GM19351 (cell line): ENCODE results near the gene NPLOC4.

Experiments
- ATAC-seq: cut with Tn5 transposase; IDR thresholded peaks from one replicate; pipeline ENCODE4 v1.9.1; 2021; ENCODE audit warnings: mild to moderate bottlenecking, moderate library complexity; ENCODE audit not compliant: unreplicated experiment

The NPLOC4 gene

GRCh38 chr17:81568416-81568815 is 68.5 kb downstream of the NPLOC4 start:
- no peak for ATAC-seq

- no peak for ATAC-seq
Measured at GRCh38 chr17:81567191-81567590, 69.7 kb downstream of the NPLOC4 start.

GRCh38 chr17:81566461-81567126 is 70.3 kb downstream of the NPLOC4 start:
- no peak for ATAC-seq

GRCh38 chr17:81565231-81565630 is 71.7 kb downstream of the NPLOC4 start:
- ATAC-seq = no peak

- no peak for ATAC-seq
Measured at GRCh38 chr17:81564778-81565177, 72.1 kb downstream of the NPLOC4 start.

DNA sequence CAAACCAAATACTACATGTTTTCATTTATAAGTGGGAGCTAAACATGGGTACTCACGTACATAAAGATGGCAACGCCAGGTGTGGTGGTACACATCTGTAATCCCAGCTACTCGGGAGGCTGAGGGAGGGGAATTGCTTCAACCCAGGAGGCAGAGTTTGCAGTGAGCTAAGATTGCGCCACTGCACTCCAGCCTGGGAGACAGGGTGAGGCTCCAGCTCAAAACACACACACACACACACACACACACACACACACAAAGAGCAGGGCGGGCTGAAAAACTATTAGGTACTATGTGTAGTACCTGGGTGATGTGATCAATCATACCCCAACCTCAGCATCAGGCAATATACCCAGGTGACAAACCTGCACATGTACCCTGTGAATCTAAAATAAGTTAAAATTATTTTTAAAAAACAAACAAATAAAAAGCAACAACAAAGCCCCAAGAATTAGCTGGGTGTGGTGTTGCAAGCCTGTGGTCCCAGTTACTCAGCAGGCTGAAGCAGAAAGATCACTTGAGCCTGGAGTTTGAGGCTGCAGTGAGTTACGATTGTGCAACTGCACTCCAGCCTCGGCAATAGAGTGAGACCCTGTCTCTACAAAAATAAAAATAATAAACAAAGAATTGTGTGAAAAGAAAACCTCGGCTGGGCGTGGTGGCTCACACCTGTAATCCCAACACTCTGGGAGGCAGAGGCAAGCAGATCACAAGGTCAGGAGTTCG is 72.9 kb downstream of the NPLOC4 start:
- no peak for ATAC-seq

DNA sequence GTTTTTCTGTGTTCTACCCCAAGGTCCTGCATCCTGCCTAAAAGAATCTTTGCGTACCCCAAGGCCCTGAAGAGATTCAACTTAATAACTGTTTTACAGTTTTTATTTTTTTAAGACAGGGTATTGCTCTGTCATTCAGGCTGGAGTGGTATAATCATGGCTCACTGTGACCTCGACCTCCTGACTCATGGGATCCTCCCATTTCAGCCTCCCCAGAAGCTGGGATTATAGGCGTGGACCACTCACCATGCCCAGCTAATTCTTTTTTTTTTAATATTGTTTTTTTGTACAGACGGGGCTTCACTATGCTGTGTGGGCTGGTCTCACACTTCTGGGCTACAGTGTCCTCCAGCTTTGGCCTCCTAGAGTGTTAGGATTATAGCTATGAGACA is 75.4 kb downstream of the NPLOC4 start:
- no peak for ATAC-seq

DNA sequence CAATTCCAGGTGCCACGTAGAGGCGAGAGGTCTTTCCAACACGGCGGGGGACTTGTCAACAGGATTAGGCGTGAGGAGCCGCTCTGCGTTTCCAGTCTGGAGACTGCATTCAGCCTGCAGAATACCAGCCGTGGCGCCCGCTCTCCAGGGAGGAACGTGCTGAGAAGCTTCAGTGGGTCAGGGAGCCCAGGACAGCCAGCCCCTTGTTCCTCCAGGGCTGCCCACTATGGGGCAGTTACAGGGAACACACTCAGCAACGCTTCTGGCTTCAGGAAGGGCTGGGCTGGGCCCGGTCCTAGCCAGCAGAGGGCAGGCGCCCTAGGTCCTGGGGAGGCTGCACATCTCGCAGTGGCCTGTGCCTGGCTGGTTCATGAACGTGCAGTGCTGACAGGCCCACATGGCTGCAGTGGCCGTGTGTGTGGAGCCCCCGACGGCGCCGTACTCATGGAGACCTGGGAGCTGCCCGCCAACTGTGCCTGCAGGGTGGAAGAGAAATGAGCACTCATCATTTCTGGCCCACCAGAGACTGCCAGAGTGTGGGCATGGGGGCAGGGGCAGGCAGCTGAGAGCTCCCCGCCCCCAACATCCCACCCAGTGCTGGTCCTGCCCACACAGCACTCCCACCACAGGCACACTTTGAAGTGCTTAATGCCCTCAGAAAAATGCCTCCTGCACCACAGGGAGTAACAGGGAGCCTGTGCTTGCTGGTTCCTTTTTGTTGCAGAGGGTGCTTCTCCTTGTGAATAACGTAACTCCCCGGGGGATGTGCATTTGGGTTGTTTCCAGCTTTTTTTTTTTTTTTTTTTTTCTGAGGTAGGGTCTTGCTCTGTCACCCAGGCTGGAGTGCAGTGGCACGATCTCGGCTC is 77.7 kb downstream of the NPLOC4 start:
- ATAC-seq = no peak

DNA sequence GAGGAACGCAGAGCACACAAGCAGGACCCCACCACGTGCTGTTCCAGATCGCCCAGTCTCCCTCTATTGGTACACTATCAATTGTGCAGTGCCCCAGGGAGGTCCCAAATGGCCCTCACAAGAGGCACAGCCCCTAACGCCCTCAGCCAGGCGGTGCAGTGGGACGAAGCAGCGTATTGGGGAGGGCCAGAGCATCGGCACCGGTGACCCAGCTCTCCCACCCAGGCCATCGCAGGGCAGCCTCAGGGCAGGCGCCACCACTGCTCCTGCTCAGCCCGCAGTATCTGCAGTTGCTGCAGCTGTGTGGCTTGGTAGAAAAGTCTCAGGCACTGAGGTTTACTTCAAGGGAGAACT is 78.8 kb downstream of the NPLOC4 start:
- ATAC-seq = no peak

- no peak for ATAC-seq
Measured at GRCh38 chr17:81557276-81558114, 79.4 kb downstream of the NPLOC4 start.

DNA sequence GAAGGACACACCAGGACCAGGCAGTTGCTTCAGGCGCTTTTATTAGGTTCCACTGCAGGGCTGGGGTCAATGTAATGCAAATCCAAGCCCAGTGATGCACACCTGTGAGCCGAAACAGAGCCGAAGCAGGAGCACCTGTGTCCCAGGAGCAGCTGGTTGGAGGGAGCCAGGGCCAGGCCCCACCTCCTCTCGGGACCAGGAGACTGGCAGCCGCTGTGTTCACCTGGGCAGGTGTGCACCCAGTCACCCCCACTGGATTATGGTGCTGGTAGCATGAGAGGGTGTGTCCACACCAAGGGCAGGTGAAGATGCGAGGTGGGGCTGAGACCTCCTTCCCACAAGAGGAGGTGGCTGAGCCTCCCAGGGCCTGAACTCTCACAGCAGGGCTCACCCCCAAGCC is 80.0 kb downstream of the NPLOC4 start:
- ATAC-seq = no peak

GRCh38 chr17:81556175-81556691 is 80.7 kb downstream of the NPLOC4 start:
- ATAC-seq = no peak

DNA sequence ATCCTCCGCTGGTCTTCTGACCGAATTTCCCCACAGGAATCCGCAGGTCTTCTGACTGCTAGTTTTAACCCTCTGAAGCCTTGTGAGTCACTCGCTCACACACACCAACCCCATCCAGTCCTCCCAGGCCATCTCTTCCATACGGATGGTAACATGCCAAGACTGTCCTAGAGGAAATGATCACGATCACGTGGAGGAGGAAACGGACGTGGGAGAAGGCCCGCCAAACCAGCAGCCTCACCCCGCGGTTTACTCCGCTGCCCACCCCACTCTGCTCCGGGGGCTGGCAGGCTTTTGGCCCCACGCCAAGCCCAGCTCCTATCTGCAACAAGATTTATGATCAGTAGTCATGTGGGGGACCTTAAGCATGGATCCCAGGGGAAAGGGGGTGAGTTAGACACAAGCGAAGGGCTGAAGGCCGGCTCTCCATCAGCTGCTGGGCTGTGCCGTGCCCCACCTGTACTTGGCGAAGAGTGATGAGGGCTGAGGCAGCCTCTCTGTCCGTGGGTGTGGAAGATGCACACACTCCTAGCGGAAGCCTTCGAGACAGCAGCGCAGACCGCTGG is 83.2 kb downstream of the NPLOC4 start:
- no peak for ATAC-seq

DNA sequence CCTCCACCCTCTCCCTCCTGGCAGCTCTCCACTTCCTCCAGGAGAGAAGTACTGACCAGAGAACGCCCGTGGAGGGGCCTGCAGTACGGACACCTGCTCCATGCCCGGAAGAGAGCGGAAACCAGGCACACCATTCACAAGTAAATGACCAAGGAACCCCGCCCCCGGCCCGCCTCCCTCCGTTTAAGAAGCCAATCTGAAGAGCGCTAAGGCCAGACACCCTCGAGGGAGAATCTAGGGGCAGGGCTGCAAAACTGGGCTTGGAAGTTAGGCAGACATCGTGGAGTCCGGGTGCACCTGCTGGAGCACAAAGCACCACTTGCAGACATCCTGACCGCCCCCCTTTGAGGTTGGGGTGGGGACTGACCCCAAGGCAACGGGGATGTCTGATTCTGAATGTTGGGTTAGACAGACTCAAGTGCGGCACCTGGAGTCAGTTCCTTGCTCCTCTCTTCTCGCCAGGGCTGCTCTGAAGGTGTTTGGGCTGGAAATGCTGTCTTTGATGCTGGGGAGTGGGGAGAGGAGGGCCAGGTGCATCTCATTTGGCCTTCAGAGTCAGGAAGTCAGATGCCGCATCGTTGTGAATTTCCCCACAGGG is 83.8 kb downstream of the NPLOC4 start:
- peak; percentile 44 for ATAC-seq

- ATAC-seq = peak; percentile 44
Measured at GRCh38 chr17:81552244-81553017, 84.5 kb downstream of the NPLOC4 start, which contains the start of gene FAAP100. TSS of gene FAAP100 (minus strand) at chr17:81552353. CDS start at chr17:81552330, 23 bp downstream.

GRCh38 chr17:81551458-81552243 is 85.3 kb downstream of the NPLOC4 start:
- ATAC-seq = no peak

- no peak for ATAC-seq
Measured at GRCh38 chr17:81550830-81551457, 86.0 kb downstream of the NPLOC4 start.

DNA sequence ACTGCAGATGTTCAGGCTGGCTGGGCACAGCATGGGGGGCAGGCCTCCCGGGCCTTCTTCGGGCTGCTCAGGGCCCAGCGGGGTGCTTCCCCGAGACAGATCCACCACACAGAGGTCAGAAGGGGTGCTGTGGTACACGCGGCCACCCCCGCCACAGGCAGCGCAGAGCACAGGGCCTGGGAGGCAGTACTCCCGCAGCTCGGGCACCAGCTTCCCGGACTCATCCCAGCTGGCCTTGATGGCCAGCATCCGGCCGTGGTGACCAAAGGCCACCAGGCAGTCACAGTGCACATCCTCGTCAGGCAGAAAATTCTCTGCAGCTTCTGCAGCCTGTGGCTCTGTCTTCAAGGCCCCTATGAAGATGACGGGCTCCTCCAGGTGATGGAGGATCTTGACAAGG is 86.6 kb downstream of the NPLOC4 start:
- ATAC-seq = no peak
